Fibroblast of lung (primary cell): ENCODE data around the gene RCOR1.

Experiments used
- EZH2 ChIP-seq: IDR thresholded peaks from 2 replicates; pipeline ENCODE4 v1.5.1; 2012; ENCODE audit warnings: low read length, control low read depth, mild to moderate bottlenecking; ENCODE audit errors: missing control alignments
- TF ChIP-seq, protein P1 (sequence below), 2 donors: IDR thresholded peaks in 1 of 2; conservative IDR thresholded peaks in 1 of 2; 1 replicate in 1 of 2; 2 replicates in 1 of 2; pipeline ENCODE4 v1.5.1; 2011 to 2012; ENCODE audit warnings: low read length in 2 of 2, control low read depth in 1 of 2, inconsistent platforms in 1 of 2, low read depth in 1 of 2, mild to moderate bottlenecking in 1 of 2

DNA sequence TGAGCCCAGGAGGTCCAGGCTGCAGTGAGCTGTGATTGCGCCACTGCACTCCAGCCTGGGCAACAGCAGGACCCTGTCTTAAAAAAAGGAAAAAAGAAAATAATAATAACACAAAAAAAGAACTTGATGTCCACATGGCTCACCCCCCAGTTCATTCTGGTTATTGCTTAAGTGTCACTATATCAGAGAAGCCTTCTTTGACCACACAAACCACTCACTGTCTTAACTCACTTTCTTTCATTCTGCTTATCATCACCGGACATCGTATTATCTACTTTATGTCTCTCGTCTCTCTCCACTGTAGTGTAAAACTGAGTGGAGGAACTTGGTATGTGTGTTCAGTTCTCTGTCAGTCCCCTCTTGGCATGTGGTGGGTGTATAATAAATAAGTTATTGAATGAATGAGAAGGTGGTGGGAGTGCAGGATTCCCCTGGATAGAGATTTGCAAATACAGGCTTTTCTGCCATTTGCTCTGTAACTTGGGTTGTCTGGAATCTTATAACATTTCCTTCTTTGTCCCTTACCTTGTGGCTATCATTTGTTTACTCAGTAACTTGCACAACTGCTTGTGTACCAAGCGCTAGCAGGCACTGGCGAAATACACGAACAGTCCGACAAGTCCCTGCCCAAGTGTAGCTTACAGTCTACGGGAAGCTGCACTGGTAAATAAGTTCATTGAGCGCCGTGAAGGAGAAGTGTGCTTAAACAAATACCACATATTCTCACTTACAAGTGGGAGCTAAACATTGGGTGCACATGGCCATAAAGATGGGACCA lies 98.2 kb downstream of the RCOR1 start:
- TF ChIP-seq, protein P1, sequence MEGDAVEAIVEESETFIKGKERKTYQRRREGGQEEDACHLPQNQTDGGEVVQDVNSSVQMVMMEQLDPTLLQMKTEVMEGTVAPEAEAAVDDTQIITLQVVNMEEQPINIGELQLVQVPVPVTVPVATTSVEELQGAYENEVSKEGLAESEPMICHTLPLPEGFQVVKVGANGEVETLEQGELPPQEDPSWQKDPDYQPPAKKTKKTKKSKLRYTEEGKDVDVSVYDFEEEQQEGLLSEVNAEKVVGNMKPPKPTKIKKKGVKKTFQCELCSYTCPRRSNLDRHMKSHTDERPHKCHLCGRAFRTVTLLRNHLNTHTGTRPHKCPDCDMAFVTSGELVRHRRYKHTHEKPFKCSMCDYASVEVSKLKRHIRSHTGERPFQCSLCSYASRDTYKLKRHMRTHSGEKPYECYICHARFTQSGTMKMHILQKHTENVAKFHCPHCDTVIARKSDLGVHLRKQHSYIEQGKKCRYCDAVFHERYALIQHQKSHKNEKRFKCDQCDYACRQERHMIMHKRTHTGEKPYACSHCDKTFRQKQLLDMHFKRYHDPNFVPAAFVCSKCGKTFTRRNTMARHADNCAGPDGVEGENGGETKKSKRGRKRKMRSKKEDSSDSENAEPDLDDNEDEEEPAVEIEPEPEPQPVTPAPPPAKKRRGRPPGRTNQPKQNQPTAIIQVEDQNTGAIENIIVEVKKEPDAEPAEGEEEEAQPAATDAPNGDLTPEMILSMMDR (conservative IDR thresholded peaks at IDR 0.05 in 1 of 2, IDR thresholded peaks at IDR 0.05 in 1 of 2; ENCODE audit: low read depth in 1 of 2, low read length in 2 of 2), result no peak
- TF ChIP-seq EZH2, result no peak
